GM18858 (cell line): Measurements from ENCODE around the gene PCDHB13.
"Not testable (repeated sequence)": the region's sequence is repeated elsewhere in the genome, so short reads cannot be mapped to it uniquely, and the experiment has no call there.

Experiments
- ATAC-seq: cut with Tn5 transposase; IDR thresholded peaks from one replicate; pipeline ENCODE4 v1.9.1; 2021; ENCODE audit not compliant: unreplicated experiment

PCDHB13 gene

GRCh38 chr5:141213656-141214339 lies at the start of gene PCDHB13:
Gene PCDHB13, plus strand, starts transcription at chr5:141213919. Its CDS starts 205 bp downstream, at chr5:141214124.
- not testable (repeated sequence) for ATAC-seq

- ATAC-seq: no peak
Observed at GRCh38 chr5:141172381-141173204, 41.1 kb upstream of the PCDHB13 start, which contains the start of gene PCDHB7. Gene PCDHB7, plus strand, starts transcription at chr5:141172644. Its CDS starts 192 bp downstream, at chr5:141172836.

GRCh38 chr5:141174291-141175104 lies 39.2 kb upstream of the PCDHB13 start:
- ATAC-seq: not testable (repeated sequence)

- ATAC-seq: no peak
Observed at GRCh38 chr5:141175933-141176332, 37.8 kb upstream of the PCDHB13 start.

GRCh38 chr5:141177577-141178191 lies 36.0 kb upstream of the PCDHB13 start, which contains the start of gene PCDHB8:
Gene PCDHB8, plus strand, starts transcription at chr5:141177790. Its CDS starts 245 bp downstream, at chr5:141178035.
- ATAC-seq: not testable (repeated sequence)

- not testable (repeated sequence) for ATAC-seq
Observed at GRCh38 chr5:141179371-141179770, 34.3 kb upstream of the PCDHB13 start.

- ATAC-seq: not testable (repeated sequence)
Observed at GRCh38 chr5:141179876-141180275, 33.8 kb upstream of the PCDHB13 start.

GRCh38 chr5:141180313-141180712 lies 33.4 kb upstream of the PCDHB13 start:
- no peak for ATAC-seq

- ATAC-seq: no peak
Observed at GRCh38 chr5:141182248-141182647, 31.5 kb upstream of the PCDHB13 start, which contains the start of gene PCDHB16. Gene PCDHB16, plus strand, starts transcription at chr5:141182387. Its CDS starts 173 bp downstream, at chr5:141182560.

- ATAC-seq: not testable (repeated sequence)
Observed at GRCh38 chr5:141184117-141184855, 29.4 kb upstream of the PCDHB13 start.

GRCh38 chr5:141186897-141187512 lies 26.7 kb upstream of the PCDHB13 start, which contains the start of gene PCDHB9:
Gene PCDHB9, plus strand, starts transcription at chr5:141187161. Its CDS starts 158 bp downstream, at chr5:141187319.
- ATAC-seq: no peak

- not testable (repeated sequence) for ATAC-seq
Observed at GRCh38 chr5:141188682-141189081, 25.0 kb upstream of the PCDHB13 start.

GRCh38 chr5:141189131-141189530 lies 24.6 kb upstream of the PCDHB13 start:
- ATAC-seq: not testable (repeated sequence)

GRCh38 chr5:141192110-141192725 lies 21.5 kb upstream of the PCDHB13 start, which contains the start of gene PCDHB10:
Gene PCDHB10, plus strand, starts transcription at chr5:141192353. Its CDS starts 200 bp downstream, at chr5:141192553.
- ATAC-seq: no peak

- not testable (repeated sequence) for ATAC-seq
Observed at GRCh38 chr5:141194332-141194731, 19.4 kb upstream of the PCDHB13 start.

GRCh38 chr5:141196363-141196762 lies 17.4 kb upstream of the PCDHB13 start:
- no peak for ATAC-seq

GRCh38 chr5:141199359-141200235 lies 14.1 kb upstream of the PCDHB13 start, which contains the start of gene PCDHB11:
Gene PCDHB11, plus strand, starts transcription at chr5:141199627. Its CDS starts 148 bp downstream, at chr5:141199775.
- ATAC-seq: no peak
